Measurements from ENCODE around the gene VAV1.

DNA sequence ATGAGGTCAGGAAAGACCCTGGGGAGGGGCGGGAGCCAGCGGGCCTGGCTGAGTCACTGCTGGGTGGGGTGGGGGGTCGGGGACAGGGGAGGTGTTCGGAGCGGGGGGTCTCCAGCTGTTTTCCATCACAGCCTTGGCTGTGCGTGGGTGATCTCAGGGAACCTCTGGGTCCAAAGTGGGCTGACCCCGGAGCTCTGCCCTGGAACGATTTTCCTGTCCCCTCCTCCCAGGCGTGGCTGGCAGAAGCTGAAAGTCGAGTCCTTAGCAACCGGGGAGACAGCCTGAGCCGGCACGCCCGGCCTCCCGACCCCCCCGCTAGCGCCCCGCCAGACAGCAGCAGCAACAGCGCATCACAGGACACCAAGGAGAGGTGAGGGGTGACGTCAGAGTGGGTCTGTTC lies 22.4 kb upstream of the VAV1 start:
- no peak for TF ChIP-seq CBX2 (IDR thresholded peaks at IDR 0.05; ENCODE audit: borderline replicate concordance, low read depth)
- TF ChIP-seq POLR2A (IDR thresholded peaks at IDR 0.05; ENCODE audit: low read length): no peak
- TF ChIP-seq CTCF (IDR thresholded peaks at IDR 0.05): no peak
- no peak for TF ChIP-seq RNF2 (IDR thresholded peaks at IDR 0.05; ENCODE audit: borderline replicate concordance, low read depth)
- no peak for TF ChIP-seq EP300 (IDR thresholded peaks at IDR 0.05)
- TF ChIP-seq, protein P1, sequence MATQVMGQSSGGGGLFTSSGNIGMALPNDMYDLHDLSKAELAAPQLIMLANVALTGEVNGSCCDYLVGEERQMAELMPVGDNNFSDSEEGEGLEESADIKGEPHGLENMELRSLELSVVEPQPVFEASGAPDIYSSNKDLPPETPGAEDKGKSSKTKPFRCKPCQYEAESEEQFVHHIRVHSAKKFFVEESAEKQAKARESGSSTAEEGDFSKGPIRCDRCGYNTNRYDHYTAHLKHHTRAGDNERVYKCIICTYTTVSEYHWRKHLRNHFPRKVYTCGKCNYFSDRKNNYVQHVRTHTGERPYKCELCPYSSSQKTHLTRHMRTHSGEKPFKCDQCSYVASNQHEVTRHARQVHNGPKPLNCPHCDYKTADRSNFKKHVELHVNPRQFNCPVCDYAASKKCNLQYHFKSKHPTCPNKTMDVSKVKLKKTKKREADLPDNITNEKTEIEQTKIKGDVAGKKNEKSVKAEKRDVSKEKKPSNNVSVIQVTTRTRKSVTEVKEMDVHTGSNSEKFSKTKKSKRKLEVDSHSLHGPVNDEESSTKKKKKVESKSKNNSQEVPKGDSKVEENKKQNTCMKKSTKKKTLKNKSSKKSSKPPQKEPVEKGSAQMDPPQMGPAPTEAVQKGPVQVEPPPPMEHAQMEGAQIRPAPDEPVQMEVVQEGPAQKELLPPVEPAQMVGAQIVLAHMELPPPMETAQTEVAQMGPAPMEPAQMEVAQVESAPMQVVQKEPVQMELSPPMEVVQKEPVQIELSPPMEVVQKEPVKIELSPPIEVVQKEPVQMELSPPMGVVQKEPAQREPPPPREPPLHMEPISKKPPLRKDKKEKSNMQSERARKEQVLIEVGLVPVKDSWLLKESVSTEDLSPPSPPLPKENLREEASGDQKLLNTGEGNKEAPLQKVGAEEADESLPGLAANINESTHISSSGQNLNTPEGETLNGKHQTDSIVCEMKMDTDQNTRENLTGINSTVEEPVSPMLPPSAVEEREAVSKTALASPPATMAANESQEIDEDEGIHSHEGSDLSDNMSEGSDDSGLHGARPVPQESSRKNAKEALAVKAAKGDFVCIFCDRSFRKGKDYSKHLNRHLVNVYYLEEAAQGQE (IDR thresholded peaks at IDR 0.05): no peak
- no peak for TF ChIP-seq RFX5 (IDR thresholded peaks at IDR 0.05)
- no peak for TF ChIP-seq CHD2 (IDR thresholded peaks at IDR 0.05; ENCODE audit: low read length, partially characterized antibody)
- TF ChIP-seq USF2 (IDR thresholded peaks at IDR 0.05): no peak

All from A549 (cell line).